ENCODE results near the gene METTL25B. TPM values are rescaled to one million over a fixed set of nuclear protein-coding genes. Genes with fewer than 3 reads are reported as not detected.

The METTL25B gene
- total RNA-seq, 1 experiment from 2014 or later = 52.7 TPM

- CTCF ChIA-PET = interaction anchor here (0.6 to 7.1 kb wide), 5 partner anchors 11 to 220 kb away, joined by 3 to 130 read pairs (median 4); no protein-coding TSS in a partner anchor
- Mint-ChIP-seq H3K4me3 (ENCODE audit: low read depth, unreplicated experiment) (no peak overlapping the region), H3K27me3 (ENCODE audit: unreplicated experiment) (peaks cover 13% of the 10 kb centered on the region), H3K36me3 (ENCODE audit: insufficient read depth, unreplicated experiment) (peaks cover 23% of the 10 kb centered on the region), H3K9me3 (ENCODE audit: low read depth, unreplicated experiment) (no peaks in the 10 kb centered on the region), H3K4me1 (ENCODE audit: low read depth, unreplicated experiment) (peaks cover 37% of the 10 kb centered on the region), H3K27ac (ENCODE audit: unreplicated experiment) (no peak overlapping the region)
- no peak for TF ChIP-seq CTCF (IDR thresholded peaks at IDR 0.05; ENCODE audit: unreplicated experiment)
- BruUV-seq (replicated peaks) = no TSS peak
- DNase-seq = no peak
- intact Hi-C loops (cut with micrococcal nuclease; ENCODE audit: unreplicated experiment) = no loop called here
Measured at GRCh38 chr1:156707417-156708217, 20.7 kb upstream of the METTL25B start.

DNA sequence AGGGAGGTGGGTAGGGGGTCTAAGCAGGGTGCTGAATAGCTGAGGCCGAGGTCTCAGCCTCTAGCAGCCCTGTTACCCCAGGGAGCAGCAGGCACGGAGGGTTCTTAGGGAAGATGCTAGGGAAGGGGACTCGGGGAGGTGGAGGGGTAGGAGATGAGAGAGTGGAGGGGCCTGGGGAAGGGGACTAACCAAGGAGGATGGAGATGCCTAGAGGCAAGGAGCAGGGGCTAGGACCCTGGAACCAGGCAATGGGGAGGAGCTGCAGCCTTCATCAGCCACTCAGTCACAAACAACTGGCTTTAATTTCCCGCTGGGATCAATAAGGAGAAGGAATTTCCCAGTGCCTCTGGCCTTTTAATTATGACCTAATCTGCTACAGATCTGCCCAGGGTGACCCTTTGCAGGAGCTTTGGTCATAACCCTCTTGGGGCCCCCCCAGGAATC lies 20.0 kb upstream of the METTL25B start:
- Mint-ChIP-seq H3K4me3 (ENCODE audit: low read depth, unreplicated experiment) (no peak overlapping the region), H3K36me3 (ENCODE audit: insufficient read depth, unreplicated experiment) (peaks cover 23% of the 10 kb centered on the region), H3K27ac (ENCODE audit: unreplicated experiment) (no peak overlapping the region), H3K9me3 (ENCODE audit: low read depth, unreplicated experiment) (no peaks in the 10 kb centered on the region), H3K4me1 (ENCODE audit: low read depth, unreplicated experiment) (peaks cover 37% of the 10 kb centered on the region), H3K27me3 (ENCODE audit: unreplicated experiment) (peaks cover 13% of the 10 kb centered on the region)
- intact Hi-C loops (cut with micrococcal nuclease; ENCODE audit: unreplicated experiment) = no loop called here
- no TSS peak for BruUV-seq (replicated peaks)
- CTCF ChIA-PET = interaction anchor here (0.5 to 7.1 kb wide), 4 partner anchors 15 to 26 kb away, joined by 3 to 130 read pairs (median 4); no protein-coding TSS in a partner anchor
- no peak for DNase-seq
- no peak for TF ChIP-seq CTCF (IDR thresholded peaks at IDR 0.05; ENCODE audit: unreplicated experiment)

GRCh38 chr1:156709031-156709430 lies 19.2 kb upstream of the METTL25B start:
- H3K4me3 Mint-ChIP-seq (ENCODE audit: low read depth, unreplicated experiment) = no peak overlapping the region
- CTCF ChIA-PET = interaction anchor here (7.1 kb wide), 1 partner anchor 17 kb away, joined by 130 read pairs; no protein-coding TSS in a partner anchor
- BruUV-seq (replicated peaks) = no TSS peak
- H3K27me3 Mint-ChIP-seq (ENCODE audit: unreplicated experiment) = peaks cover 13% of the 10 kb centered on the region
- H3K36me3 Mint-ChIP-seq (ENCODE audit: insufficient read depth, unreplicated experiment) = peaks cover 23% of the 10 kb centered on the region
- TF ChIP-seq CTCF (IDR thresholded peaks at IDR 0.05; ENCODE audit: unreplicated experiment) = no peak
- H3K27ac Mint-ChIP-seq (ENCODE audit: unreplicated experiment) = no peak overlapping the region
- no peaks in the 10 kb centered on the region for H3K9me3 Mint-ChIP-seq (ENCODE audit: low read depth, unreplicated experiment)
- H3K4me1 Mint-ChIP-seq (ENCODE audit: low read depth, unreplicated experiment) = peaks cover 34% of the 10 kb centered on the region
- intact Hi-C loops (cut with micrococcal nuclease; ENCODE audit: unreplicated experiment) = no loop called here
- DNase-seq = no peak

DNA sequence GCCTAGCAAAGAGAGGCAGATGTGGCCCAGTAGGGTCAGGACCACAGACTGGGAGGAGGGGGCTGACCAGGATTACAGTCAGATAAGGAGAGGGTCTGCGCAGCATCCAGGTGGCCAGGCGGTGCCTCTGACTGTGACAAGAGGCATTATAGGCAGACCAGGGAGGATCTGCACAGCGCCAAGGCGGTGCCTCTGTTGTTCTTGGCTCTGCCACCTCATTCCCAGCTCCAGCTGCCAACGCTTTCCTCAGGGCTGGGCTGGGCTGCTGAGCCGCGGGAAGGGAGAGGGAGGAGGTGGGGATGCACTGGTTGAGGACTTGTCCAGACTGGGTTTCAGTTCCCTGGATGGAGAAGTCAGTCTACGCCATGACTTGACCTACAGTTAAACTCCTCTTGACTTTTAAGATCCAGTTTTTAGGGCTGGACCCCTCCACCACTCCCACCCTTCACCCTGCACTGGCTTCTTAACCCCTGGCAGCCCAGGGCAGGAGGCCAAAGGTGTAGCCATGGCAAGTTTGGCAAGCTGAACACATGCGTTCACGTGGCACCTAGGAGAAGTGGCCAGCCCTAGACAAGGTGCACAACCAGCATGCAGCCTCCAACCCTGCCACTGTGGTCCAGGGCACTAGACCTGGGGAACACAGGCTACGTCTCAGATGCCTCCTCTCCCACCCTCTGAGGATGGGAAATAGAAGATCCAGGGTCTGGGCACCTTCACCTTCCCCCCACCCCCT lies 18.3 kb upstream of the METTL25B start:
- no peak overlapping the region for H3K4me3 Mint-ChIP-seq (ENCODE audit: low read depth, unreplicated experiment)
- intact Hi-C loops (cut with micrococcal nuclease; ENCODE audit: unreplicated experiment) = no loop called here
- H3K36me3 Mint-ChIP-seq (ENCODE audit: insufficient read depth, unreplicated experiment) = peaks cover 25% of the 10 kb centered on the region
- H3K27me3 Mint-ChIP-seq (ENCODE audit: unreplicated experiment) = peaks cover 13% of the 10 kb centered on the region
- no peaks in the 10 kb centered on the region for H3K9me3 Mint-ChIP-seq (ENCODE audit: low read depth, unreplicated experiment)
- CTCF ChIA-PET = interaction anchor here (7.1 kb wide), 1 partner anchor 18 kb away, joined by 130 read pairs; no protein-coding TSS in a partner anchor
- TF ChIP-seq CTCF (IDR thresholded peaks at IDR 0.05; ENCODE audit: unreplicated experiment) = no peak
- peaks cover 31% of the 10 kb centered on the region for H3K4me1 Mint-ChIP-seq (ENCODE audit: low read depth, unreplicated experiment)
- BruUV-seq (replicated peaks) = no TSS peak
- no peak for DNase-seq
- H3K27ac Mint-ChIP-seq (ENCODE audit: unreplicated experiment) = no peak overlapping the region

All from Calu3 (cell line).